HG03135 (cell line): ENCODE measurements around the gene INPP5A.

Source experiments
- ATAC-seq: cut with Tn5 transposase; IDR thresholded peaks from one replicate; pipeline ENCODE4 v1.9.1; 2021; ENCODE audit warnings: mild to moderate bottlenecking, moderate library complexity; ENCODE audit not compliant: unreplicated experiment

INPP5A gene

GRCh38 chr10:132517951-132518521, 19.6 kb upstream of the INPP5A start:
- no peak for ATAC-seq

GRCh38 chr10:132518572-132519381, 18.8 kb upstream of the INPP5A start:
- ATAC-seq = no peak

- ATAC-seq = no peak
Measured at GRCh38 chr10:132519382-132520176, 18.0 kb upstream of the INPP5A start.

GRCh38 chr10:132520177-132520811, 17.3 kb upstream of the INPP5A start:
- no peak for ATAC-seq

- ATAC-seq = no peak
Measured at GRCh38 chr10:132521041-132521465, 16.5 kb upstream of the INPP5A start.

GRCh38 chr10:132521466-132522102, 16.0 kb upstream of the INPP5A start:
- ATAC-seq = no peak

- ATAC-seq = no peak
Measured at GRCh38 chr10:132522521-132523411, 14.8 kb upstream of the INPP5A start.

GRCh38 chr10:132523561-132524442, 13.8 kb upstream of the INPP5A start:
- ATAC-seq = no peak

- no peak for ATAC-seq
Measured at GRCh38 chr10:132524443-132525285, 12.9 kb upstream of the INPP5A start.

- ATAC-seq = no peak
Measured at GRCh38 chr10:132526676-132527075, 10.9 kb upstream of the INPP5A start.

GRCh38 chr10:132527339-132528063, 10.1 kb upstream of the INPP5A start:
- no peak for ATAC-seq

GRCh38 chr10:132528064-132528691, 9.4 kb upstream of the INPP5A start:
- ATAC-seq = no peak

GRCh38 chr10:132532179-132532578, 5.4 kb upstream of the INPP5A start:
- ATAC-seq = no peak

- ATAC-seq = no peak
Measured at GRCh38 chr10:132532749-132533560, 4.6 kb upstream of the INPP5A start.

GRCh38 chr10:132533571-132534260, 3.9 kb upstream of the INPP5A start:
- ATAC-seq = no peak
